ENCODE results near the gene GMDS. TPM values are rescaled to one million over a fixed set of nuclear protein-coding genes. Genes with fewer than 3 reads are reported as not detected.

The GMDS gene
- total RNA-seq, 1 experiment from 2014 or later, result 27.6 TPM

DNA sequence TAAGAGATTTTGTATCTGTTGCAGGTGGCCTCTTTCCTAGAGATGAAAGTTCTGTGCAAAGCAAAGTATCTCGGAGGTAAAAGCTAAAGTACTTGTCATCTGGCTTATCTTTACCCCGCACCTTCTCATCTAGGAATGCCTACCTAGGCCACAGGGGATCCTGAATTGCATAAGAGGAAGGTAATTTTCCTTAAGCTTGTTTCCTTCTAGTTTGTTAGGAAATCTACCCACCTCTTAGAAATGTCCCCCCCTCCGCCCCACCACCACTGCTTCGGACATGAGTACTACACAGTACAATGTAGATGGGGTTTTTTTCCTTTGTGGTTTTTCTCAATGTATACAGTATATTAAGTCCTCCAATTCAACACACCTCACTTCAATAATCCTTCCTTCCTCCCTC, 614.2 kb downstream of the GMDS start:
- Mint-ChIP-seq H3K9me3 (no peaks in the 10 kb centered on the region; a peak in 1 of 5 replicates), H3K4me3 (no peak overlapping the region), H3K27me3 (ENCODE audit: low read depth) (peaks cover 90% of the 10 kb centered on the region), H3K4me1 (peaks cover 0 to 3% of the 10 kb centered on the region in 2 experiments; a peak in 1 of 4 replicates), H3K36me3 (ENCODE audit: insufficient read depth in 1 of 3, low read depth in 3 of 3) (no peaks in the 10 kb centered on the region), H3K27ac (no peak overlapping the region)
- Histone ChIP-seq H3K18ac (ENCODE audit: insufficient read length, low read depth, low read length) (no peak overlapping the region), H3K27ac (ENCODE audit: insufficient read length, low read depth, low read length) (no peak overlapping the region), H2BK15ac (ENCODE audit: low read depth, low read length) (no peak overlapping the region), H3K9ac (ENCODE audit: extremely low read depth, insufficient read length, low read length) (no peak overlapping the region), H3K56ac (ENCODE audit: insufficient read length, low read depth, low read length) (no peak overlapping the region), H2BK5ac (ENCODE audit: insufficient read length, low read length) (no peak overlapping the region), H2BK12ac (ENCODE audit: insufficient read length, low read depth, low read length) (no peak overlapping the region), H3K23me2 (ENCODE audit: insufficient read length, low read depth, low read length, poor library complexity, severe bottlenecking) (no peaks in the 10 kb centered on the region), H3T11ph (ENCODE audit: low read length) (no peak overlapping the region), H3K79me2 (ENCODE audit: insufficient read depth, low read length) (no peaks in the 10 kb centered on the region), H2BK20ac (ENCODE audit: low read depth, low read length, poor library complexity, severe bottlenecking) (no peak overlapping the region), H2BK120ac (ENCODE audit: low read depth, low read length, poor library complexity, severe bottlenecking) (no peak overlapping the region), H4K20me1 (ENCODE audit: control insufficient read depth, insufficient read depth, insufficient read length) (no peaks in the 10 kb centered on the region), H2AK5ac (ENCODE audit: insufficient read length, low read length) (no peak overlapping the region), H4K5ac (ENCODE audit: insufficient read length, low read depth, low read length) (no peak overlapping the region), H4K8ac (replicated peaks; ENCODE audit: insufficient read length, low read depth, low read length) (no peak overlapping the region), H3K4me1 (ENCODE audit: insufficient read depth, low read length) (no peaks in the 10 kb centered on the region), H3K27me3 (ENCODE audit: insufficient read depth, low read length) (peaks cover 21% of the 10 kb centered on the region), H3K4me2 (ENCODE audit: insufficient read depth, insufficient read length, low read length) (no peak overlapping the region), H3K14ac (ENCODE audit: insufficient read depth, low read length) (no peak overlapping the region), H2AFZ (ENCODE audit: low read length) (no peak overlapping the region), H3K79me1 (ENCODE audit: insufficient read depth, low read depth, low read length, poor library complexity, severe bottlenecking) (no peaks in the 10 kb centered on the region), H3K23ac (ENCODE audit: insufficient read length, low read depth, low read length) (no peak overlapping the region), H3K4ac (ENCODE audit: low read depth, low read length) (no peak overlapping the region), H3K9me3 (ENCODE audit: control insufficient read depth, low read depth, low read length) (no peaks in the 10 kb centered on the region), H4K91ac (ENCODE audit: insufficient read length, low read depth, low read length) (no peak overlapping the region)
- DNase-seq, result no peak
- WGBS (ENCODE audit: extremely low coverage, insufficient read length, low lambda C conversion rate), result no CpG with 5 or more reads among the region's 4 CpGs
- TF ChIP-seq, protein P1, sequence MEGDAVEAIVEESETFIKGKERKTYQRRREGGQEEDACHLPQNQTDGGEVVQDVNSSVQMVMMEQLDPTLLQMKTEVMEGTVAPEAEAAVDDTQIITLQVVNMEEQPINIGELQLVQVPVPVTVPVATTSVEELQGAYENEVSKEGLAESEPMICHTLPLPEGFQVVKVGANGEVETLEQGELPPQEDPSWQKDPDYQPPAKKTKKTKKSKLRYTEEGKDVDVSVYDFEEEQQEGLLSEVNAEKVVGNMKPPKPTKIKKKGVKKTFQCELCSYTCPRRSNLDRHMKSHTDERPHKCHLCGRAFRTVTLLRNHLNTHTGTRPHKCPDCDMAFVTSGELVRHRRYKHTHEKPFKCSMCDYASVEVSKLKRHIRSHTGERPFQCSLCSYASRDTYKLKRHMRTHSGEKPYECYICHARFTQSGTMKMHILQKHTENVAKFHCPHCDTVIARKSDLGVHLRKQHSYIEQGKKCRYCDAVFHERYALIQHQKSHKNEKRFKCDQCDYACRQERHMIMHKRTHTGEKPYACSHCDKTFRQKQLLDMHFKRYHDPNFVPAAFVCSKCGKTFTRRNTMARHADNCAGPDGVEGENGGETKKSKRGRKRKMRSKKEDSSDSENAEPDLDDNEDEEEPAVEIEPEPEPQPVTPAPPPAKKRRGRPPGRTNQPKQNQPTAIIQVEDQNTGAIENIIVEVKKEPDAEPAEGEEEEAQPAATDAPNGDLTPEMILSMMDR (conservative IDR thresholded peaks at IDR 0.05), result no peak
